Fibroblast of lung (primary cell): ENCODE results near the gene HEATR1. TPM values are rescaled to one million over a fixed set of nuclear protein-coding genes. Genes with fewer than 3 reads are reported as not detected.
A peak's percentile ranks its signal among the peaks of the same experiment; 100 is the strongest.

Experiments
- DNase-seq, 2 donors: peaks; one replicate each; pipeline versions ENCODE4 v3.0.0 to v3.0.0-alpha.2; 2010; ENCODE audit warnings: low read depth in 2 of 2
- H2AFZ ChIP-seq: 2 replicates; pipeline ENCODE4 v1.5.1; 2012; ENCODE audit warnings: low read length, control low read depth, inconsistent platforms
- H3K27ac ChIP-seq: 2 replicates; pipeline ENCODE4 v1.5.1; 2011; ENCODE audit warnings: low read length, control low read depth; ENCODE audit not compliant: insufficient read depth
- H3K27me3 ChIP-seq: 2 replicates; pipeline ENCODE4 v1.5.1; 2011; ENCODE audit warnings: mild to moderate bottlenecking, low read length; ENCODE audit not compliant: control insufficient read depth, insufficient read depth
- H3K36me3 ChIP-seq: 2 replicates; pipeline ENCODE4 v1.5.1; 2011; ENCODE audit warnings: low read length; ENCODE audit not compliant: control insufficient read depth, insufficient read depth
- H3K4me1 ChIP-seq: 2 replicates; pipeline ENCODE4 v1.5.1; 2011; ENCODE audit warnings: low read length; ENCODE audit not compliant: control insufficient read depth, insufficient read depth; ENCODE audit errors: extremely low read depth
- H3K4me2 ChIP-seq: 2 replicates; pipeline ENCODE4 v1.5.1; 2011; ENCODE audit warnings: low read length, control low read depth; ENCODE audit not compliant: insufficient read depth; ENCODE audit errors: extremely low read depth
- H3K4me3 ChIP-seq, 4 experiments: fragments of 200-600 bp in 1 of 4; sonication (generic) in 1 of 4; replicated peaks in 1 of 4; 2 replicates each; pipeline ENCODE4 v1.5.1; 2011 to 2016; ENCODE audit warnings: low read length in 4 of 4, low read depth in 3 of 4, mild to moderate bottlenecking in 3 of 4, control low read depth in 2 of 4, inconsistent platforms in 1 of 4, mixed read lengths in 1 of 4; ENCODE audit not compliant: insufficient read depth in 1 of 4; ENCODE audit errors: control extremely low read depth in 1 of 4
- H3K79me2 ChIP-seq: 2 replicates; pipeline ENCODE4 v1.5.1; 2012; ENCODE audit warnings: mild to moderate bottlenecking, low read length, inconsistent platforms; ENCODE audit not compliant: control insufficient read depth, insufficient read depth
- H3K9ac ChIP-seq: 2 replicates; pipeline ENCODE4 v1.5.1; 2011; ENCODE audit warnings: mild to moderate bottlenecking, low read length, control low read depth; ENCODE audit not compliant: insufficient read depth
- H3K9me3 ChIP-seq: 2 replicates; pipeline ENCODE4 v1.5.1; 2012; ENCODE audit warnings: low read depth, low read length; ENCODE audit not compliant: control insufficient read depth, insufficient read depth
- H4K20me1 ChIP-seq: 2 replicates; pipeline ENCODE4 v1.5.1; 2011; ENCODE audit warnings: low read length; ENCODE audit not compliant: control insufficient read depth, insufficient read depth; ENCODE audit errors: extremely low read depth
- CTCF ChIP-seq, 2 donors: IDR thresholded peaks in 1 of 2; conservative IDR thresholded peaks in 1 of 2; 1 replicate in 1 of 2; 2 replicates in 1 of 2; pipeline ENCODE4 v1.5.1; 2011 to 2012; ENCODE audit warnings: low read length in 2 of 2, control low read depth in 1 of 2, inconsistent platforms in 1 of 2, low read depth in 1 of 2, mild to moderate bottlenecking in 1 of 2
- EZH2 ChIP-seq: IDR thresholded peaks from 2 replicates; pipeline ENCODE4 v1.5.1; 2012; ENCODE audit warnings: low read length, control low read depth, mild to moderate bottlenecking; ENCODE audit errors: missing control alignments
- polyA plus RNA-seq, 2 donors: library from polyadenylated mRNA; depleted of rRNA in 1 of 2; stranded (reverse) in 1 of 2; unstranded in 1 of 2; fragments of >200 nt; gene quantifications; 2 replicates each; pipeline ENCODE4 v1.2.1, GENCODE V29; 2011 to 2012; ENCODE audit warnings: missing spikeins in 1 of 2
- total RNA-seq: library from RNA; depleted of rRNA; stranded (reverse); fragments of >200 nt; gene quantifications from 2 replicates; pipeline ENCODE4 v1.2.1, GENCODE V29; 2014

The HEATR1 gene
- total and polyA plus RNA-seq, 2 donors (not counting 1 experiment from before 2014, with no cell fraction given), result 18.0 to 28.7 TPM

DNA sequence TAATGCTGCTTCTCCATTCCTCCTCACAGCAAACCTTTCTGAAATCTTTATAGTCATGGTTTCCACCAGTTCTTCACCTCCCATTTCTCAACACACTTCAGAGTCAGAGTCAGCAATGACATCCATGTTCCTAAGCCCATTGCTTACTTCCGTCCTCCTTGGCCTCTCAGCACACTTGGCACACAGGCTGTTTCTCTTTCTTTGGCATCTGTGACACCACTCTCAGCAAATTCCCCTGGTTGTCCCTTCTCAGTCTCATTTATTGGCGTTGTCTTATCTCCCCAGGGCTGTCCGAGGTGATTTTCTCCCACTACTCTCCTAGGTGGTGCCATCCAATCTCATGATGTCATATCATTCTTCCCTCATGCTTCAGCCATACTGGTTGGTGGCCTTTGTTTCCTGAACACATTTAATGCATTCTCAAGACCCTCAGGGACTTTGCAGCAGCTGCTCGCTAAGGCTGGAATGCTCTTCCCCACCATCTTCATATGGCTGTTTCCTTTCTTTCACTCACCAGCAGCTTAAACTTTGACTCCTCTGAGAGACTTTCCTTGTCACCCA is 83.8 kb downstream of the HEATR1 start:
- TF ChIP-seq CTCF (conservative IDR thresholded peaks at IDR 0.05 in 1 of 2, IDR thresholded peaks at IDR 0.05 in 1 of 2; ENCODE audit: low read depth in 1 of 2, low read length in 2 of 2), result no peak
- no peak for TF ChIP-seq EZH2
- H4K20me1 ChIP-seq, result no peaks in the 10 kb centered on the region
- no peaks in the 10 kb centered on the region for H3K36me3 ChIP-seq
- no peaks in the 10 kb centered on the region for H3K27me3 ChIP-seq
- H3K4me3 ChIP-seq, result no peak overlapping the region
- no peak overlapping the region for H3K27ac ChIP-seq
- H3K9me3 ChIP-seq, result no peaks in the 10 kb centered on the region
- H3K79me2 ChIP-seq, result peaks cover 10% of the 10 kb centered on the region
- no peak overlapping the region for H3K9ac ChIP-seq
- no peaks in the 10 kb centered on the region for H3K4me1 ChIP-seq
- DNase-seq, result no peak
- no peak overlapping the region for H3K4me2 ChIP-seq
- H2AFZ ChIP-seq, result no peak overlapping the region

GRCh38 chr1:236518322-236518721 is 86.0 kb downstream of the HEATR1 start:
- no peaks in the 10 kb centered on the region for H4K20me1 ChIP-seq
- no peaks in the 10 kb centered on the region for H3K27me3 ChIP-seq
- no peak overlapping the region for H2AFZ ChIP-seq
- TF ChIP-seq EZH2 (no peak), CTCF (conservative IDR thresholded peaks at IDR 0.05 in 1 of 2, IDR thresholded peaks at IDR 0.05 in 1 of 2; ENCODE audit: low read depth in 1 of 2, low read length in 2 of 2) (no peak)
- H3K4me3 ChIP-seq, result no peak overlapping the region
- H3K4me2 ChIP-seq, result no peak overlapping the region
- no peaks in the 10 kb centered on the region for H3K36me3 ChIP-seq
- H3K4me1 ChIP-seq, result no peaks in the 10 kb centered on the region
- no peaks in the 10 kb centered on the region for H3K9me3 ChIP-seq
- no peak overlapping the region for H3K9ac ChIP-seq
- H3K27ac ChIP-seq, result no peak overlapping the region
- no peaks in the 10 kb centered on the region for H3K79me2 ChIP-seq
- peak in 1 of 2 donors; percentile 7 for DNase-seq

- TF ChIP-seq CTCF (conservative IDR thresholded peaks at IDR 0.05 in 1 of 2, IDR thresholded peaks at IDR 0.05 in 1 of 2; ENCODE audit: low read depth in 1 of 2, low read length in 2 of 2), result no peak
- TF ChIP-seq EZH2, result no peak
- no peaks in the 10 kb centered on the region for H3K27me3 ChIP-seq
- no peaks in the 10 kb centered on the region for H3K4me1 ChIP-seq
- no peak overlapping the region for H3K27ac ChIP-seq
- peak overlapping the region in 1 of 4 experiments; percentile 12 for H3K4me3 ChIP-seq
- DNase-seq, result peak; percentile 78 to 82
- H2AFZ ChIP-seq, result no peak overlapping the region
- no peaks in the 10 kb centered on the region for H3K36me3 ChIP-seq
- no peaks in the 10 kb centered on the region for H4K20me1 ChIP-seq
- no peaks in the 10 kb centered on the region for H3K79me2 ChIP-seq
- H3K9ac ChIP-seq, result no peak overlapping the region
- no peak overlapping the region for H3K4me2 ChIP-seq
- no peaks in the 10 kb centered on the region for H3K9me3 ChIP-seq
Observed at GRCh38 chr1:236516929-236517704, 87.2 kb downstream of the HEATR1 start.
